ENCODE results near the gene PTPRJ.
A peak's percentile ranks its signal among the peaks of the same experiment; 100 is the strongest.

The PTPRJ gene

DNA sequence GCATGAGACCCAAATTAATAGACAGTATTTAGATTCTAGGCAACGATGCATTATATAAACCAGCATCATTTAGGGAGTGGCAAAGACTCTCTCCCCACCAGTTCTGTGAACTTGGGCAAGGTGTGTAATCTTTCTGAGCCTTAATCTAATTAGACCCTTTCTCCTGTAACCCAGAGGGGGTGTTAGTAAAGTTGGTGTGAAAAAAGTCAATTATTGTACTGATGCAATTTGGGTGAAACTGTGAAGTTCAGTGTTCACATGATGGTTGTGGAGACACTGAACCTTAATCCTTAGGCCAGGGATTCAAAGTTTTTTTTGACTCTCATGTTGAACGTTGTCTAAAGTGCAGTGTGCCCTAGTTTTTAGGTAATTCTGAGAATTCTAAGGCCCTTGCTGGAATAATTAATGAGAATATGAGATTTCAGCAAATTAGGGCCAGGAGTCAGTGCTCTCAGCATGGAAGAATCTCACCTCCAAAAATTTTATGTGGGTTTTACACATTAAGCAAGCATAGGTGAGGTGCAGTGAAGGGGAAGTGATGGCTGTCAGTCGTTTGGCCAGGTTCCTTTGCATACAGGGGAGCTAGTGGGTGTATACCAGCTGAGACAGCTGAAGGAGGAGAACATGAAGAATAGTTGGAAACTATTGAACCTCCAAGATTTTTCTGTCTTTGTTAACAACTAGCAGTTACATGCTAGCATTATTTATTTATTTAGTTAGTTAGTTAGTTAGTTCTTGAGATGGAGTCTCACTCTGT, 94.2 kb downstream of the PTPRJ start:
- no peak for DNase-seq

DNA sequence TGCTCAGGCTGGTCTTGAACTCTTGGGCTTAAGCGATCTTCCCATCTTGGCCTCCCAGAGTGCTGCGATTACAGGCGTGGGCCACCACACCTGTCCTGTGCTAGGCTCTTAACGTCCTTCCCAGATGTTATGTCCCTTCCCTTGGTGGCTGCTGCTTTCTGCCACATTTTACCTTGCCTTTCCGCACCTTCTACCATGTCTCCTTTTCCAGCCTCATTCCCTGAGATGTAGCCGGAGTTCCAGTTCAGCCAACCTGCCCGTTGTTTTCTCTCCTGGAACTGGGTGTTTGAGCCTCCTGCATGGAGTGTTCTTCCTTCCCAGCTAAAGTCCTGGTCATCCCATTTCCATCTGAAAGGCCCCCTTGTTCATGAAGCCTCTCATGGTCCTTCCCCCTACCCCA, 95.3 kb downstream of the PTPRJ start:
- DNase-seq = no peak

GRCh38 chr11:48077251-48077650, 96.9 kb downstream of the PTPRJ start:
- DNase-seq = no peak

DNA sequence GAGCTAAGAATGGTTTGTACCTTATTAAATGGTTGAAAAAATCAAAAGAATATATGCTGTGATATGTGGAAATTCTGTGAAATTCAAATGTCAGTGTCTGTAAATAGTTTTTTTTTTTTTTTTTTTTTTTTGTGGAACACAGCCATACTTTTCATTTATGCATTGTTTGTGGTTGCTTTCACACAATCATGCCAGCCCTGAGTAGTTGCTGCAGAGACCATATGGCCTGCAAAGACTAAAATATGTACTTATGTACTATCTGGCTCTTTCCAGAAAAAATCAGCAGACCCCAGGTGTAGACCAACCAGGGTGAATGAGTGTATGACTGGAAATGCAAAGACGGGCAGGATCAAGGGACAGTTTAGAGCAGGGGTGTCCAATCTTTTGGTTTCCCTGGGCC, 98.3 kb downstream of the PTPRJ start:
- no peak for DNase-seq

DNA sequence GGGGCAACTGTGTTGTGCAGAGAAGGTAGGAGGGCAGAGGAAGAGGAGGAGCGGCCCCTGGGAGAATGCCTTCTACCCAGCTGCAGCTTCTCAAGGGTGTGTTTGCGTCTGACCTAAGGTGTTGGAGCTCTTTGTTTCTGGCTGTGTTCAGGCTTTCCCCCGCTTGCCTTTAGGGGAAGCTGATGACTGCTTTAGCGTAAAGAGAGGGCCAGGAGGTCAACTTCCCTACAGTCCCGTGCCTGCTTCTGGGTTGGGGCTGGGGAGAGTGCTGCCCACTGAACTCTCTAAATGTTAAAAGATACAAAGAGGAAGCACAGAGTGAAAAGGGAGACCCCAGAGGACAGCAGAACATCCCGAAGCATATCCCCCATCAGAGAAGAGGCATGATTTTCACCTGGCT, 99.2 kb downstream of the PTPRJ start:
- no peak for DNase-seq

DNA sequence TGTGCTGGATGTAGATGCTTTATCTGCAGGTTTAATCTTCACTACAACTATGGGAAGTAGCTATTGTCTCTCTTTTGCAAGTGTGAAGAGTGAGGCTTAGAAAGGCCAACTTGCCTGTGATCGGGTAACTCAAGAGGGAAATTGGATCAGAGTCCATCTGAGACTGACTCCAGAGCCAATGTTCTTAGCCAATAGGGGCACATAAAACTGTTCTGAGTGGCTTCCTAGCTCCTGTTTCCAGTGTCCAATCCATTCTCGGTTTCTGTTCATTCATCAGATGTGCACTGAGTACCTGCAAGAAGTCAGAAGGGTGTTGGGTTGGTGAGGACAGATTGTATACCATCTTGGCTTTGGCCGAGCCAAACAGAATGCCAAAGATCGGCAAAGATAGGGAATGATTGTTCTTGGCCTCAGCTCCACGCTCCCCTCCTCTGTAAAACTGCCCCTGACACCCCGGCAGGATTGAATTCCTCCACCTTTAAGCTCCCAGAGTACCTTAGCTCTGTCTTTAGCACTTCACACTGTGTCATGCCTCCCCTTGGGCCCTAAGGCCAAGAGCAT, 100.0 kb downstream of the PTPRJ start:
- DNase-seq = no peak

- peak; percentile 48 for DNase-seq
Measured at GRCh38 chr11:48081151-48082010, 101.0 kb downstream of the PTPRJ start.

DNA sequence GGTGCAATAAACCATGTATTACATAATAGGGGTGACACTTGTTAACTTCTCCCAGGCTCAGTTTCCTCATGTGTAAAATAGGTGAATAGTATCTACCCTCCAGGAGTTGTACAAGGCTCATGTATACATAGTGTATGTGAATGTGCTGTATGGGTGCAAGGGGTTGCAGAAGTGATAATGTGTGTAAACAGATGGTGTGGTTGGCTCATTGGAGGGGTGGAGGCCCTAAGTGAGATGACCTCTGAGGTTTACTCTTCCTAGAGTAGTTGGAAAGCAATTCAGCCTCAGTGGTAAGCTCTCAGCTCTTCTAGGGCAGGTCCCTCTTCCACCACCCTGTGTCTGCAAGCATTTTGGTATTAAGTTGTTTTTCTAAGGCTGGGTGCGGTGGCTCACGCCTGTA, 102.4 kb downstream of the PTPRJ start:
- no peak for DNase-seq

DNA sequence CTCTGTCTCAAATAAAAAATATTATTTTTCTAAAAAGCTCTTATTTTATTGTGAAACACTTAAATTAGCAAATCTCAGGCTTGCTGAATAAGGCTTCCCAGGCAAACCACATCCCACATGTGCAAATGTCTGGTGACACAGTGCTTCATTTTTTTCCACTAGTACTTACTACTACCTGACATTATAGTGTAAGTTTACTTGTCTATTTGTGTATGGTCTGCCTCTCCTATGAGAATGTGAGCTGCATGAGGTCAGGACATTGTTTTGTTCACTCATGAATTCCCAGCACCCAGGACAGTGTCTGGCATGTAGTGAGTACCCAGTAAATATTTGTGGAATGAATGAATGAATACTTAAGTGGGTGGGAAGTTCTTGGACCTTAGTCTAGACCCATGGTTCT, 103.1 kb downstream of the PTPRJ start:
- no peak for DNase-seq

- no peak for DNase-seq
Measured at GRCh38 chr11:48085688-48086087, 105.3 kb downstream of the PTPRJ start.

DNA sequence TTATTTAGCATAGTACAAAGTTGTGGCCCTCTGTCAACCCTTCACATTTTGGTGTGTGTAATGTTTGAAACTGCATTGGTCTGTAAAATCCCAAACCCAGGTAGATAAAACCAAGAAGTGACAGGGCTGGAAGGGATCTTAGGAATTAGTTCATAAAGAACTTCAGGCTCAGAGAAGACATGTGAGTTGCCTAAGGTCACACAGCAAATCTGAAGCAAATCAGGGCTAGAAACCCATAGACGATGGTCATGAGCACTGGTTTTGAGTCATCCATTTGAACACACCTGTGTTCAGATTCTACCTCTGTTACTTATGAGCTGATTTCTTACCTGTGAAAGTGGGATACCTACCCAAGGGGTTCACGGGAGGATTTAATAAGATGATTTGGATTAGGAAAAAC, 107.1 kb downstream of the PTPRJ start:
- DNase-seq = no peak

- DNase-seq = no peak
Measured at GRCh38 chr11:48087974-48088681, 107.8 kb downstream of the PTPRJ start.

- DNase-seq = no peak
Measured at GRCh38 chr11:48088682-48089050, 108.3 kb downstream of the PTPRJ start.

GRCh38 chr11:48090174-48090573, 109.8 kb downstream of the PTPRJ start:
- no peak for DNase-seq

GRCh38 chr11:48091426-48092102, 111.2 kb downstream of the PTPRJ start:
- DNase-seq = no peak

DNA sequence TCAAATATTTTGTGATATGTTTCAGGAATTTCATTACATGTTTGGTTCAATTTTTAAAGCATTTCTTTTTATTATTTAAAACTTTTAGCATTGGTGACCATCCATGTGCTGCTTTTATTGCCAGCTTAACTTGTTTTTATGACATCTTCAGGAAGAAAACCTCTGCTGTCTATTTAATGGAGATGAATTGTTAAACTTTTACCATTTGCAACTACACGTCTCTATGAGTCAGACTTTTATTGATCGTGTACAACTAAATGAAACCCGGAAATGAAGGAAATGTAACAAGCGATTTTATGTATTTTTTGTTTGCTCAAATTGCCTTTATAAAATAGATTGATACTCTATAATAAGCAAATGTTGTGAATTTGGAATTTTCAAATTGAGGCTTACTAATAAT, 113.0 kb downstream of the PTPRJ start:
- DNase-seq = no peak

DNA sequence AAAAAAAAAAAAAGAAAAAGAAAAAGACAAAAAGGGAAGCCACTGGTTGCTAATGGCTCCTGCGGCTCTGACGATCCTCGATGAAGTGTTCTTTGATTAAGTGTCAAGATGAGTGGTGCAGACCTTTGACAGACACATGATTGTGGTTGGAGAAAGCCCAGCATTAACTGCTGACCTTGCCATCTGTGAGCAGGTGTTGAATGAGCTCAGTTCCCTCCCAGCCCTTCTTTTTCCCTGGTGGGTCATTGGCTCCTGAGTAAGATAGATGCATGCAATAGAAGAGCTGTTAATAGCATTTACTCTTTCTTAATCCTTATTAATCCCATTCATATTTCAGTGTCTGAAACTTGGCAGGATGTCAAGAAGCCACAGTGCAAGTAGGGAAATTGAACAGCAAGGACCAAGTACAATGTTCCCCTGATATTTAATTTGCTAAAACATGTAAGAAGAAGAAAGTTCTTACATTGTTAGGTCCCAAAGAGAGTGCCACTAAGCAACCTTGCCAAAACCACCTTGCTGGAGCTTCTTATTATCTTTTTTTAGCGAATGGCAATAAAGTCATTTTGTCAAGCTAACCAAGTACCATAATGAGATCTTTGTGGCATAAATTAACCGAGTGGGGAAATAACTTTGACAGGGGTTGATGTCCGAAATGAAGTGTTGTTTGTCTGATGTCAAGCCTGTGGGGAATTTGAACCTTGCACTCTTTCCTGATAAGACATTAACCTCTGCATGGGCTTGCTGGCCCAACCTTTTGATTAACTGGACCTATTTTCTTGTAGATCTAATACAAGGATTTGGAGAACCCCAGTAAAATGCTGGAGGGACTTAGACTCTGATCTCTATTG, 113.7 kb downstream of the PTPRJ start:
- DNase-seq = no peak

GRCh38 chr11:48094643-48095339, 114.4 kb downstream of the PTPRJ start:
- DNase-seq = no peak

GRCh38 chr11:48095779-48096470, 115.6 kb downstream of the PTPRJ start:
- peak; percentile 17 for DNase-seq
